KMS-11 (cell line): ENCODE data around the gene ACVRL1.

Source experiments
- H2AFZ ChIP-seq: fragments of 200-600 bp; sonication (generic); 2 replicates; pipeline ENCODE4 v1.6.1; 2016; ENCODE audit warnings: antibody characterized with exemption, mixed run types, low read depth
- H3K27ac ChIP-seq: fragments of 200-600 bp; sonication (generic); 2 replicates; pipeline ENCODE4 v1.6.1; 2016; ENCODE audit warnings: mild to moderate bottlenecking, mixed run types
- H3K27me3 ChIP-seq: fragments of 200-600 bp; sonication (generic); 2 replicates; pipeline ENCODE4 v1.6.1; 2017; ENCODE audit warnings: mild to moderate bottlenecking, low read depth, mixed run types, moderate library complexity; ENCODE audit not compliant: insufficient read depth
- H3K36me3 ChIP-seq: fragments of 200-600 bp; sonication (generic); 2 replicates; pipeline ENCODE4 v1.6.1; 2017; ENCODE audit warnings: mild to moderate bottlenecking, mixed run types; ENCODE audit not compliant: insufficient read depth
- H3K4me1 ChIP-seq: fragments of 200-600 bp; sonication (generic); 2 replicates; pipeline ENCODE4 v1.6.1; 2016; ENCODE audit warnings: mild to moderate bottlenecking, low read depth, mixed run types; ENCODE audit not compliant: poor library complexity, severe bottlenecking
- H3K4me2 ChIP-seq: fragments of 200-600 bp; sonication (generic); 2 replicates; pipeline ENCODE4 v1.7.0; 2016; ENCODE audit warnings: mild to moderate bottlenecking, mixed run types
- H3K4me3 ChIP-seq: fragments of 200-600 bp; sonication (generic); IDR thresholded peaks from 2 replicates; pipeline ENCODE4 v1.6.1; 2017; ENCODE audit warnings: low read depth, low read length, mixed read lengths; ENCODE audit not compliant: insufficient read depth
- H3K79me2 ChIP-seq: fragments of 200-600 bp; sonication (generic); 2 replicates; pipeline ENCODE4 v1.6.1; 2016; ENCODE audit warnings: low read depth, mixed run types; ENCODE audit not compliant: insufficient read depth
- H3K9ac ChIP-seq: fragments of 200-600 bp; sonication (generic); 2 replicates; pipeline ENCODE4 v1.6.1; 2016; ENCODE audit warnings: mild to moderate bottlenecking, mixed run types
- H4K20me1 ChIP-seq: fragments of 200-600 bp; sonication (generic); 2 replicates; pipeline ENCODE4 v1.6.1; 2016; ENCODE audit warnings: mild to moderate bottlenecking, mixed run types; ENCODE audit not compliant: insufficient read depth
- CTCF ChIP-seq: fragments of 200-600 bp; sonication (generic); conservative IDR thresholded peaks from 2 replicates; pipeline ENCODE4 v1.6.1; 2017; ENCODE audit warnings: low read depth, mild to moderate bottlenecking, antibody characterized with exemption, low read length, moderate library complexity, mixed read lengths

Gene ACVRL1

DNA sequence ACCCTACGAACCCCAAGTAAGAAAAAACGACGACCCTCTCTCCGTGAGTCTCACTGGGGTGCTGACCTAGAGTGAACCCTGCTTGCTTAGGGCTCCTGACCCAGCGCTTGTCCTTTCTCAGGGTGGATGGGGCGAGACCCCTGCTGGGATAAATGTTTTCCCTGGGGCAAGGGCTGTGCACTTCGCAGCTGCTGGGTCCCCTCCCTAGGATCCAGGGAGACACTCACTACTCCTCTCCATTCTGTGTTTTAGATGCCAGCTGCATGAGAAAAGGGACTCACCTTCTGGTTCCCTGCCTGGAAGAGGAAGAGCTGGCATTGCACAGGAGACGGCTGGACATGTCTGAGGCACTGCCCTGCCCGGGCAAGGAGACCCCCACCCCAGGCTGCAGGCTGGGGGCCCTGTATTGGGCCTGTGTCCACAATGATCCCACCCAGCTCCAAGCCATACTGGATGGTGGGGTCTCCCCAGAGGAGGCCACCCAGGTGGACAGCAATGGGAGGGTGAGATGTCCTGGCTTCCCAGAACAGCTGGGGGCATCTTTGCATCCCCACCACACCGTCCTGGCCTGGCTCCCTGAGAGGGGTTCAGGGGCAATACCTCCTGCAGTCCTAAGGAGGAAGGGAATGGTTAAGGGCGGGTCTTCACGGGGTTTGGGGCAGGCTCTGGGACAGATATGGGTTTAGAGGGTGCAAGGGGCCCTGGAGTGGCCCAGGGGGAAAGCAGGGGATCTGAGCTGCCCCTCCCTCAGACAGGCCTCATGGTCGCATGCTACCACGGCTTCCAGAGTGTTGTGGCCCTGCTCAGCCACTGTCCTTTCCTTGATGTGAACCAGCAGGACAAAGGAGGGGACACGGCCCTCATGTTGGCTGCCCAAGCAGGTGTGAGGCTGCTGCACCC, 18.7 kb upstream of the ACVRL1 start:
- Histone ChIP-seq H3K4me3 (no peak overlapping the region), H3K36me3 (no peaks in the 10 kb centered on the region), H3K79me2 (no peaks in the 10 kb centered on the region), H3K4me1 (no peaks in the 10 kb centered on the region), H2AFZ (no peak overlapping the region), H3K9ac (no peak overlapping the region), H4K20me1 (no peaks in the 10 kb centered on the region), H3K27me3 (no peaks in the 10 kb centered on the region), H3K4me2 (no peak overlapping the region), H3K27ac (no peak overlapping the region)
- TF ChIP-seq CTCF: no peak

- TF ChIP-seq CTCF: no peak; the same call in 1 of the 2 replicates
- H3K4me3 ChIP-seq: no peak overlapping the region
- no peak overlapping the region for H3K4me2 ChIP-seq
- H3K79me2 ChIP-seq: no peaks in the 10 kb centered on the region
- no peaks in the 10 kb centered on the region for H3K27me3 ChIP-seq
- H4K20me1 ChIP-seq: no peaks in the 10 kb centered on the region
- H2AFZ ChIP-seq: no peak overlapping the region
- no peak overlapping the region for H3K9ac ChIP-seq
- no peaks in the 10 kb centered on the region for H3K36me3 ChIP-seq
- no peaks in the 10 kb centered on the region for H3K4me1 ChIP-seq
- no peak overlapping the region for H3K27ac ChIP-seq
Measured at GRCh38 chr12:51889216-51890132, 17.8 kb upstream of the ACVRL1 start.

DNA sequence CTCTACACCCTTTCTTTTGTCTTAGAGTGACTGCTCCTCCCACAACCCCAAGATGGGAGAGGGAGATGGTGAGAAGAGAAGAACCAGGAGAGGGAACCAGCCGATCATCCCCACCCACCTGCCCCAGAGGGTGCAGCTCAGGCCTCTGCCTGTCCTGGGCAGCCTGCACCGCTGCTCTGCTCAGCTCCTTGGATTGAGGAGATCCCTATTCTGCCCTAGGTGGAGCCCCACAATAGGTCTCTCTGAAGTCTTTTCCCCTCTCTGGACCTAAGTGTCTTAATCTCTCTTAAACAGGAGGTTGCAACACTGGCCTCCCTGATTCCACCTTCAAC, 17.2 kb upstream of the ACVRL1 start:
- Histone ChIP-seq H3K27me3 (no peaks in the 10 kb centered on the region), H3K79me2 (no peaks in the 10 kb centered on the region), H3K4me1 (no peaks in the 10 kb centered on the region), H3K27ac (no peak overlapping the region), H3K4me3 (no peak overlapping the region), H3K4me2 (no peak overlapping the region), H3K9ac (no peak overlapping the region), H3K36me3 (no peaks in the 10 kb centered on the region), H2AFZ (no peak overlapping the region), H4K20me1 (no peaks in the 10 kb centered on the region)
- no peak for TF ChIP-seq CTCF

DNA sequence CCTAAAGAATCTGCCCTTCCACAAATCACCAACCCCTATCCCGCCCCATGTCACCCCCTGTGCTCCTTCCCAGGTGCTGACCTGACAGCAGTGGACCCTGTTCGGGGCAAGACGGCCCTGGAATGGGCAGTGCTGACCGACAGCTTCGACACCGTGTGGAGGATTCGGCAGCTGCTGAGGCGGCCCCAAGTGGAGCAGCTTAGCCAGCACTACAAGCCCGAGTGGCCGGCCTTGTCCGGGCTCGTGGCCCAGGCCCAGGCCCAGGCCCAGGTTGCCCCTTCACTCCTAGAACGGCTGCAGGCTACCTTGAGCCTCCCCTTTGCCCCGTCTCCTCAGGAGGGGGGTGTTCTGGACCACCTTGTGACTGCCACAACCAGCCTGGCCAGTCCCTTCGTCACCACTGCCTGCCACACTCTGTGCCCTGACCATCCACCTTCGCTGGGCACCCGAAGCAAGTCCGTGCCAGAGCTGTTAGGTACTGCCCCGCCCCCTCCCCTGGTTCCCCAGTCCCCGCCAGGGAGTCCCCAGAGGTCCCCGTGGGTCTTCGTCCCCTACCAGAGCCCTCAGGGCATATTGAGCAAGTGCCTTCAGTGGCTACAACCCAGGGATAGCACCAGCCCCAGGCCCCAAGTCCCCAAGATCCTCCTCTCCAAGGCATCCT, 16.7 kb upstream of the ACVRL1 start:
- no peaks in the 10 kb centered on the region for H3K27me3 ChIP-seq
- H3K9ac ChIP-seq: no peak overlapping the region
- H3K79me2 ChIP-seq: no peaks in the 10 kb centered on the region
- no peak overlapping the region for H2AFZ ChIP-seq
- no peaks in the 10 kb centered on the region for H3K36me3 ChIP-seq
- no peaks in the 10 kb centered on the region for H3K4me1 ChIP-seq
- H4K20me1 ChIP-seq: no peaks in the 10 kb centered on the region
- no peak overlapping the region for H3K4me3 ChIP-seq
- no peak overlapping the region for H3K4me2 ChIP-seq
- TF ChIP-seq CTCF: no peak
- H3K27ac ChIP-seq: no peak overlapping the region
